Measurements from ENCODE around the gene IL21R. TPM values are rescaled to one million over a fixed set of nuclear protein-coding genes. Genes with fewer than 3 reads are reported as not detected.

IL21R gene
- total RNA-seq, 1 donor from 2014 or later: 0.40 TPM

DNA sequence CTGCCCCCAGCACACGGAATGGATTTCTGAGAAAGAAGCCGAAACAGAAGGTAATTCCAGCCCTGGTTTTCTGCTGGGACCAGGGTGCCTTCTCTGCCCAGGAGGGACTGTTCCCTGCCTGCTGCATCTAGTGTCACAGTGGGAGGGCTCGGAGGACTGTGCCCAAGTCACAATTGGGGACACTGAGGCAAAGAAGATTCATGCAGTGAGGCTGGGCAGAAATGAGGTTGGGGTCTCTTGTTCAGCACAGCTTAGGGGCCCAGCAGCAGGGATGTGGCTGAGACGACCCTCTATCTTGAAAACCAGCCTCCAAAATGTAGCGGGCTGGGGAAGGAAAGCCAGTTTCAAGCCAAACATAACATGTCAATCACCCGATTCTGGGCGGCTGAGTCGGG, 592 bp downstream of the IL21R start:
- H3K36me3 Mint-ChIP-seq (ENCODE audit: unreplicated experiment): no peaks in the 10 kb centered on the region
- TF ChIP-seq, protein P1, sequence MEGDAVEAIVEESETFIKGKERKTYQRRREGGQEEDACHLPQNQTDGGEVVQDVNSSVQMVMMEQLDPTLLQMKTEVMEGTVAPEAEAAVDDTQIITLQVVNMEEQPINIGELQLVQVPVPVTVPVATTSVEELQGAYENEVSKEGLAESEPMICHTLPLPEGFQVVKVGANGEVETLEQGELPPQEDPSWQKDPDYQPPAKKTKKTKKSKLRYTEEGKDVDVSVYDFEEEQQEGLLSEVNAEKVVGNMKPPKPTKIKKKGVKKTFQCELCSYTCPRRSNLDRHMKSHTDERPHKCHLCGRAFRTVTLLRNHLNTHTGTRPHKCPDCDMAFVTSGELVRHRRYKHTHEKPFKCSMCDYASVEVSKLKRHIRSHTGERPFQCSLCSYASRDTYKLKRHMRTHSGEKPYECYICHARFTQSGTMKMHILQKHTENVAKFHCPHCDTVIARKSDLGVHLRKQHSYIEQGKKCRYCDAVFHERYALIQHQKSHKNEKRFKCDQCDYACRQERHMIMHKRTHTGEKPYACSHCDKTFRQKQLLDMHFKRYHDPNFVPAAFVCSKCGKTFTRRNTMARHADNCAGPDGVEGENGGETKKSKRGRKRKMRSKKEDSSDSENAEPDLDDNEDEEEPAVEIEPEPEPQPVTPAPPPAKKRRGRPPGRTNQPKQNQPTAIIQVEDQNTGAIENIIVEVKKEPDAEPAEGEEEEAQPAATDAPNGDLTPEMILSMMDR (IDR thresholded peaks at IDR 0.05): no peak
- H3K27me3 Mint-ChIP-seq (ENCODE audit: unreplicated experiment): no peaks in the 10 kb centered on the region
- H3K4me3 Mint-ChIP-seq (ENCODE audit: unreplicated experiment): no peak overlapping the region
- no peak overlapping the region for H3K27ac Mint-ChIP-seq (ENCODE audit: unreplicated experiment)
- DNase-seq (ENCODE audit: extremely low spot score, unreplicated experiment): peak; percentile 56
- H3K4me1 Mint-ChIP-seq (ENCODE audit: unreplicated experiment): peaks cover 22% of the 10 kb centered on the region
- H3K9me3 Mint-ChIP-seq (ENCODE audit: unreplicated experiment): no peaks in the 10 kb centered on the region

DNA sequence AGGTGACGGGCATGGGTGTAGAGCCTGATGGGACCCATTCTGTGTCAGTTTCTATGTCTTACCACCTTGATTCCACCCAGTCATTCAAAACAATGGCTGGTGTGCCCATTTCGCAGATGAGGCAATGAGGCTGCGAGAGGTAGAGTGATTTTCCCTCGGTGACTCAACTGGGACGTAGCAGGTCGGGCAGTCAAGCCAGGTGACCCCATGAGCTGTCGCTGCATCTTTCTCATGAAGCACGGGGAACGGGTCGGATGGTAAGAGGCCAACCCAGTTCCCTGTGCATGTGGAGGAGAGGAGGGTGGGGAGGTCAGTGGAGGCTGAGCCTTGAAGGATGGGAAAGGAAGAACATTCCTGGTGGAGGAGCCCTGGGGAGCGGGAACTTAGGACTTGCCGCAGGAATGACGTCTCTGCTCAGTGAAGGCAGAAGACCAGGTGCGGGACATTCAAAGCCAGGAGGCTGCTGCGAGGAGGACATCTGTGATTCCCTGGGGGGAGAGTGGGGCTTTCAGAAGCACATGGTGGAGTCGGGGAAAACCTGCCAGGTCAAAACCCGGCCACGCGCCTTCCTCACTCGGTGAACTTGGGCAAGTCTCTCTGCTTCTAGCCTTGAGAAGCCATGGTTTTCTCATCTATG, 1.1 kb downstream of the IL21R start:
- DNase-seq (ENCODE audit: extremely low spot score, unreplicated experiment): peak; percentile 81
- Mint-ChIP-seq H3K4me3 (ENCODE audit: unreplicated experiment) (no peak overlapping the region), H3K9me3 (ENCODE audit: unreplicated experiment) (no peaks in the 10 kb centered on the region), H3K4me1 (ENCODE audit: unreplicated experiment) (peaks cover 27% of the 10 kb centered on the region), H3K27ac (ENCODE audit: unreplicated experiment) (no peak overlapping the region), H3K36me3 (ENCODE audit: unreplicated experiment) (no peaks in the 10 kb centered on the region), H3K27me3 (ENCODE audit: unreplicated experiment) (no peaks in the 10 kb centered on the region)
- TF ChIP-seq, protein P1 (IDR thresholded peaks at IDR 0.05): no peak

DNA sequence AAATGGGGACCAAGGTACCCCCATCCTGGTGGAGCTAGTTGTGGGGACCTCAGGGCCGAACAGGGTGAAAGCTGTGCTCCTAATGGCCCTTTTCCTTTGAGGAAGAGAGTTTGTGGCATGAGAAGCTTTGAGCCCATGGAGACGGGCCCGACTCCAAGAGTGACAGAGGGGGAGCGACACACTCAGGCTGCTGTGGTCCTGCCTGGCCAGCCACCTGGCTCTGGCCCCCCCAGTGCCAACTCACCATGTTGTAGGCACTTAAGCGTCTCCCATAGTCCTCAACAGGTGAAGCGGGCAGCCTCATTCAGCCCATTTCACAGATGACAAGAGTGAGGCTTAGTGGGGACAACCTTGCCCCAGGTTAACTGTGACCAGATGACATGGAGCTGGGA, 1.6 kb downstream of the IL21R start:
- no peaks in the 10 kb centered on the region for H3K27me3 Mint-ChIP-seq (ENCODE audit: unreplicated experiment)
- no peaks in the 10 kb centered on the region for H3K9me3 Mint-ChIP-seq (ENCODE audit: unreplicated experiment)
- H3K36me3 Mint-ChIP-seq (ENCODE audit: unreplicated experiment): no peaks in the 10 kb centered on the region
- peaks cover 29% of the 10 kb centered on the region for H3K4me1 Mint-ChIP-seq (ENCODE audit: unreplicated experiment)
- DNase-seq (ENCODE audit: extremely low spot score, unreplicated experiment): no peak
- no peak overlapping the region for H3K27ac Mint-ChIP-seq (ENCODE audit: unreplicated experiment)
- H3K4me3 Mint-ChIP-seq (ENCODE audit: unreplicated experiment): no peak overlapping the region
- TF ChIP-seq, protein P1 (IDR thresholded peaks at IDR 0.05): no peak

DNA sequence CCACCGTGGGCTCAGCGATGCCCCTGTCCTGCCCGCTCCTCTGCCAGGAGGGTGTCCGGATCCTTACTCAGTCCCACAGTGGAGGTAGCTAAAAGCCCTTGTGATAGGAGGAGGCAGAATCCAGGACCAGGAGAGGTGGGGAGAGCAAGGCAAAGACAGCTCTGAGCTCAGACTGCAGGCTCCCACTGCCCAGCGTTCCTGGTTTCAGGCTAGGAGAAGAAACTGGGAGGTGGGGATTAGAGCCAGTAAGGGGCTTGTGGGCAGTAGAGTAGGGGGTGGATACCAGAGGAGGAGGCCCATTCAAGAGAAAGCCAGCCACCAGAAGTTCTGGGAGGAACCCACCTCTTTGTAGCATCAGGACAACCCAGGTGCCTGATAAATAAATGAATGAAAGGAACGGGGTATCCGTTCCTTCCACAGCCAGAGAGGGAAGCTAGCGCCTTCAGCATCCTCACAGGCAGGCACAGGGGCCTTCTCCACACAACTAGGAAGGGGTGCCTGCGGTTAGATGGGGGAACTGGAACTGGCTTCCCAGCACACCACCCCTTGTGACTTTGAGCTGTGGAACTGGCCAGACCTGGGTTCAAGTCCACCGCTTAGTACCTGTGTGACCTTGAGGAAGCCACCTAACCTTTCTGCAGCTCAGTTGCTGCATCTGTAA, 2.3 kb downstream of the IL21R start:
- TF ChIP-seq, protein P1 (IDR thresholded peaks at IDR 0.05): no peak
- DNase-seq (ENCODE audit: extremely low spot score, unreplicated experiment): peak; percentile 70
- Mint-ChIP-seq H3K4me1 (ENCODE audit: unreplicated experiment) (peaks cover 29% of the 10 kb centered on the region), H3K36me3 (ENCODE audit: unreplicated experiment) (no peaks in the 10 kb centered on the region), H3K4me3 (ENCODE audit: unreplicated experiment) (no peak overlapping the region), H3K27me3 (ENCODE audit: unreplicated experiment) (no peaks in the 10 kb centered on the region), H3K9me3 (ENCODE audit: unreplicated experiment) (no peaks in the 10 kb centered on the region), H3K27ac (ENCODE audit: unreplicated experiment) (no peak overlapping the region)

DNA sequence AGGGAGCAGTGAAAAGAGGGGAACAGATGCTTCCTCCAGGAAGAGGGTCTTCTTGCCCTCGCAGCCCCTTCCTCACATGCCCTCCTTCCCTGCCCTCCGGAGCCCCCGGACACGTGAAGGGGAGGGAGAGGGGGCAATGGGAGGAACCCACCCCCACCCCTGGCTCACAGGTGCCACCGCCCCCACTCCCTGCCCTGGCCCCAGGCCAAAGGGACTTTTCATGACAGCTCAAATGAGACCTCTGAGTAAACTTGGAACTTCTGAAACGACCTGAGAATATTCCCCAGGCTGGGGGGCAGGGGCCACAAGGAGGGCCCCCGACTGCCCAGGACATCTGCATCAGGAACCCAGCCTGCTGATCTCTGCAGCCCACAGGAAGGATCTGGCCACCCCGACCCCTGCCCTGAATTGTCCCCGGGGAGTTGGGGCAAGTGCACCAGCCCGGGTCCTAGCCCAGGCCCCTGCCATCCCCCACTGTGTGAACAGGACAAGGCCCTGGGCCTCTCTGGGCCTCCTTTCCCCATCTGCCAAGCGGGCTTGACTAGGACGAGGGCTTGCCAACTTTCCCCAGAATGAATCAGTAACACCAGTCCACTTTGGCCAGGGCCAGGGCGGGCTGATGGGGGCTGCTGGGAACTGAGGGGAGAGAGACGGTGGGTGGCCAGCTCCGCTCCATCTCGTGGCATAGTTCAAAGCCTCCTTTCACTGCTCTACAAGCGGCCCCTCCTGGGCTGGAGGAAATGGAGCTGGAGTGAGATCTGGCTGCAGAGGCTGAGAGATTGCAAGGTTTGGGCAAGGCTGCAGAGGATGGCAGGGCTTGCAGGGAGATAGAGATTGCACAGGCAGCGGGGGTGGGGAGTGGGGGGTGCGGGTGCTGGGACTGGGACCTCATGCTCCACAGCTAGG, 3.8 kb downstream of the IL21R start:
- Mint-ChIP-seq H3K4me3 (ENCODE audit: unreplicated experiment) (no peak overlapping the region), H3K27me3 (ENCODE audit: unreplicated experiment) (peaks cover 6% of the 10 kb centered on the region), H3K36me3 (ENCODE audit: unreplicated experiment) (no peaks in the 10 kb centered on the region), H3K4me1 (ENCODE audit: unreplicated experiment) (peaks cover 24% of the 10 kb centered on the region), H3K9me3 (ENCODE audit: unreplicated experiment) (peaks cover 3% of the 10 kb centered on the region), H3K27ac (ENCODE audit: unreplicated experiment) (no peak overlapping the region)
- TF ChIP-seq, protein P1 (IDR thresholded peaks at IDR 0.05): no peak
- peak; percentile 79 for DNase-seq (ENCODE audit: extremely low spot score, unreplicated experiment)
